ENCODE measurements around the gene ARHGAP44. TPM values are rescaled to one million over a fixed set of nuclear protein-coding genes. Genes with fewer than 3 reads are reported as not detected.

The ARHGAP44 gene
- total and polyA plus RNA-seq, 2 experiments from 2014 or later, result 5.8 to 16.4 TPM

GRCh38 chr17:12759090-12759489 is 30.2 kb upstream of the ARHGAP44 start:
- H2AFZ ChIP-seq, result no peak overlapping the region
- no peak overlapping the region for H3K4me3 ChIP-seq
- H3K79me2 ChIP-seq (replicated peaks; ENCODE audit: insufficient read depth), result no peaks in the 10 kb centered on the region
- DNase-seq (ENCODE audit: low spot score) (no peak), ATAC-seq (no peak)
- H3K27me3 ChIP-seq (ENCODE audit: insufficient read depth), result no peaks in the 10 kb centered on the region
- Mint-ChIP-seq H3K9me3 (peaks cover 3% of the 10 kb centered on the region; the same call in 2 of the 3 replicates), H3K27me3 (ENCODE audit: insufficient read depth, low read depth, poor library complexity) (no peaks in the 10 kb centered on the region), H3K27ac (no peak overlapping the region), H3K36me3 (ENCODE audit: low read depth) (no peaks in the 10 kb centered on the region), H3K4me1 (no peaks in the 10 kb centered on the region), H3K4me3 (no peak overlapping the region)
- no peaks in the 10 kb centered on the region for H3K36me3 ChIP-seq (ENCODE audit: insufficient read depth)
- peaks cover 5% of the 10 kb centered on the region; the same call in 1 of the 2 replicates for H3K9me2 ChIP-seq (ENCODE audit: insufficient read depth)
- no peaks in the 10 kb centered on the region for H3K4me1 ChIP-seq (ENCODE audit: insufficient read depth)
- no peak overlapping the region for H3K4me2 ChIP-seq
- H3F3A ChIP-seq (replicated peaks; ENCODE audit: low read depth), result no peaks in the 10 kb centered on the region
- H3K27ac ChIP-seq (ENCODE audit: low read depth), result no peak overlapping the region
- no peak for TF ChIP-seq EZH2phosphoT487 (IDR thresholded peaks at IDR 0.05; ENCODE audit: unreplicated experiment)
- TF ChIP-seq REST (IDR thresholded peaks at IDR 0.05; ENCODE audit: unreplicated experiment), result no peak
- TF ChIP-seq CREB1 (CRISPR knock-in tag; IDR thresholded peaks at IDR 0.05; ENCODE audit: low read depth), result no peak
- TF ChIP-seq NANOG (IDR thresholded peaks at IDR 0.05; ENCODE audit: borderline replicate concordance), result no peak
- no peak for TF ChIP-seq JUNB (IDR thresholded peaks at IDR 0.05; ENCODE audit: unreplicated experiment)
- no peak for TF ChIP-seq ZNF462 (CRISPR knock-in tag; IDR thresholded peaks at IDR 0.05)
- no peak for TF ChIP-seq CTCF (conservative IDR thresholded peaks at IDR 0.05; ENCODE audit: low read depth in 2 of 2)
- no peak for TF ChIP-seq STAT1 (IDR thresholded peaks at IDR 0.05; ENCODE audit: unreplicated experiment)
- no peak for TF ChIP-seq ZNF114 (CRISPR knock-in tag; IDR thresholded peaks at IDR 0.05)
- no peak for TF ChIP-seq ZNF331 (CRISPR knock-in tag; IDR thresholded peaks at IDR 0.05; ENCODE audit: low read depth)
- TF ChIP-seq EZH2 (IDR thresholded peaks at IDR 0.05; ENCODE audit: low read depth, unreplicated experiment), result no peak
- no peak for TF ChIP-seq POLR2AphosphoS5 (IDR thresholded peaks at IDR 0.05; ENCODE audit: low read depth)
- TF ChIP-seq ETS1 (IDR thresholded peaks at IDR 0.05), result no peak
- no peaks in the 10 kb centered on the region for H4K20me1 ChIP-seq (replicated peaks; ENCODE audit: insufficient read depth)

Measured in GM23338 (cell line).